HG03066 (cell line): ENCODE results near the gene PGA3.
"Not testable (repeated sequence)": the region's sequence is repeated elsewhere in the genome, so short reads cannot be mapped to it uniquely, and the experiment has no call there.

Experiments used
- ATAC-seq: cut with Tn5 transposase; IDR thresholded peaks from one replicate; pipeline ENCODE4 v1.9.1; 2021; ENCODE audit warnings: low read depth; ENCODE audit not compliant: unreplicated experiment

PGA3 gene

DNA sequence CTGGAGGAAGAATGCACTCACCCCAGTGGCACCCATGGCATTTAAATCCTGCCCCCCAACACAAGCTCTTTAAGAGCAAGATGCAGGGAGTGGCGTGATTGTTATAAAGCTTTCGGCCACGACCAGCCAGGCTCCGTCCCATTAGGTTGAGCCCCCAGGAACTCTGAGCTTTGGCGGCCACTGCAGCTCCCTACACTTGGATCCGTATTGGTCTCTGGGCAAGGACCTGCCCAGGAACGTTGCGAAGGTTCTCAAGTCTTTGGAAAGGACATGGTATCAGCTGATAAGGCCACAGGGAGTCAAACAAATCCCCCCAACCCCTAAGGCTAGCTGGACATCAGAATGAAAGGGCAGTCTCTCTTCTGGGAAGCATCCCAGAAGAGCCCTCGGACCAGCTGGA lies 32.7 kb upstream of the PGA3 start:
- ATAC-seq = no peak

- ATAC-seq = no peak
These were observed 31.4 kb upstream of the PGA3 start for GRCh38 chr11:61171907-61172306.

- ATAC-seq = no peak
These were observed 31.0 kb upstream of the PGA3 start for GRCh38 chr11:61172356-61172755.

GRCh38 chr11:61172888-61173287 lies 30.4 kb upstream of the PGA3 start:
- no peak for ATAC-seq

- ATAC-seq = no peak
These were observed 29.9 kb upstream of the PGA3 start for GRCh38 chr11:61173456-61173855.

DNA sequence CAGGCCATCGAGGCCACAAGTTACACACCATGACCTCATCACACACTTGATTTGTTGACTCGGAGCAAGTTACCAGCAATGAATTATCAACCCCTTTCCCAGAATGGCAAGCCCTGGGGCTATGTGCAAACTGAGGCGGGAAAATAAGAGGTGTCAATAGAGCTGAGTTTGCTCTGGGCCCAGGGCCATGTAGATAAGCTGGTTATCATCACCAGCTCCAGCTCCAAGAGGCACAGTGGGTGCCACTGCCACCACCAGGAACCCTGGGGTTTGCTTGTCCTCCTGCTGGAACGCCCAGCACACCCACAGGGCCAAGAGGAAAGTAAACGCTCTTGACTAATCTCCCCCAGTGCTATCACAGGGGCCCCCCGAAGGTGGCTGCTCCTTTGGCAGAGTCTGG lies 29.0 kb upstream of the PGA3 start:
- no peak for ATAC-seq

GRCh38 chr11:61174949-61175348 lies 28.4 kb upstream of the PGA3 start:
- ATAC-seq = no peak

DNA sequence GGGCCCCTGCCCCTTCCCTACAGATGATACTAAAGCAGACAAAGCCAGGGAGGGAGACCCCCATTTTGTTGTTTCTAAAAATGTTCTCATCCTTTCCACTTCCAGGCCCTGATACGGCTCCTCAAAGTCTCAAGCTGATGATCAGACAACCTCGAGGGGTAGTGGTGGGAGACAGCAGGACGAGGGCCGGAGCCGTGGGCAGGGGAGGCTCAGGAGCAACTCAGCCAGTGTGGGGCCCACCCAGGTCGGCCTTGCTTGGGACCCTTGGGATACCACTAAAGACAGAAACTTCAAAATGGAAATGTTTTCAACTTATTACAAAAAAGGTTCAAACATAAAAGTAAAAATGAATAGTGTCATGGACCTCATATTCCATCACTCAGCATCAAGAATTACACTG lies 26.9 kb upstream of the PGA3 start:
- ATAC-seq = no peak

- not testable (repeated sequence) for ATAC-seq
These were observed 23.1 kb upstream of the PGA3 start for GRCh38 chr11:61180205-61180604.

DNA sequence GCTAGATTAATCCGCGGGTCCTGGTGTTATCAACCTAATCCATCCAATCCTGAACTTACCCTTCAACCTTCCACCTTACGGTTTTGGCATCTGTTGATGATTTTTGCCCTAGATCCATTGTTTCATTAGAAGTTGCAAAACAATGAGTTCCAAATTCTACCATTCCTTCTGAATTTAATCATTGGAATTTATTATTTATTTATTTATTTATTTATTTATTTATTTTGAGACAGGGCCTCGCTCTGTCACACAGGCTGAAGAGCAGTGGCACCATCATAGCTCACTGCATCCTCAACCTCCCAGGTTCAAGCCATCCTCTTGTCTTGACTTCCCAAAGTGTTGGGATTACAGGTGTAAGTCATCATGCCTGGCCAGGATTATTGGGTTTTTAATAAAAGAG lies 21.8 kb upstream of the PGA3 start:
- no peak for ATAC-seq

DNA sequence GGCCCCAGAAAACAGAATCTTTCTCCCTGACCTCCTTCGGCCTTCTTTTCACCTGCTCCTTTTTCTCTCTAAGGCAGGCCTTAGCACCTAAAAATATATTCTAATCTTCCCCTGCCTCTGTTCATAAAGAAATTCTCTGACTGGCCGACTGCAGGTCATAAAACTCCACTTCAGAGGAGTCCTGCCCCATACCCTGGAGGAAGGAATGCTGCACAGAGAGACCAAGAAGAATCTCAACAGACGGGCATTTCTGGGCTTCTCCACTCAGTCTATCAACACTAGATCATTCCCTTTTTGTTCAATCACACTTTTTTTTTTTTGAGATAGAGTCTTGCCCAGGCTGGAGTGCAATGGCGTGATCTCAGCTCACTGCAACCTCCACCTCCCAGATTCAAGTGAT lies 19.7 kb upstream of the PGA3 start:
- no peak for ATAC-seq

GRCh38 chr11:61186504-61186903 lies 16.8 kb upstream of the PGA3 start:
- no peak for ATAC-seq

- no peak for ATAC-seq
These were observed 15.7 kb upstream of the PGA3 start for GRCh38 chr11:61187505-61188130.

DNA sequence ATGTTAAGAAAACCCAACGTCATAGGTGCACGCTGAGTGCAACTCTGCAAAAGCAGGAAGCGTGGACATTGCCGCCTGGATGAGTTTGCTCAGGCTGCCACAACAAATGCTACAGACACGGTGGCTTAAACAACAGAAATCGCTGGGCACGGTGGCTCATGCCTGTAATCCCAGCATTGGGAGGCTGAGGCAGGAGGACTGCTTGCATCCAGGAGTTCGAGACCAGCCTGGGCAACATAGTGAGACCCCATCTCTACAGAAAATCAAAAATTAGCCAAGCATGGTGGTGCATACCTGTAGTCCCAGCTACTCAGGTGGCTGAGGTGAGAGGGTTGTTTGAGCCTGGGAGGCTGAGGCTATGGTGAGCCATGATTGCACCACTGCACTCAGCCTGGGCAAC lies 13.4 kb upstream of the PGA3 start:
- no peak for ATAC-seq

DNA sequence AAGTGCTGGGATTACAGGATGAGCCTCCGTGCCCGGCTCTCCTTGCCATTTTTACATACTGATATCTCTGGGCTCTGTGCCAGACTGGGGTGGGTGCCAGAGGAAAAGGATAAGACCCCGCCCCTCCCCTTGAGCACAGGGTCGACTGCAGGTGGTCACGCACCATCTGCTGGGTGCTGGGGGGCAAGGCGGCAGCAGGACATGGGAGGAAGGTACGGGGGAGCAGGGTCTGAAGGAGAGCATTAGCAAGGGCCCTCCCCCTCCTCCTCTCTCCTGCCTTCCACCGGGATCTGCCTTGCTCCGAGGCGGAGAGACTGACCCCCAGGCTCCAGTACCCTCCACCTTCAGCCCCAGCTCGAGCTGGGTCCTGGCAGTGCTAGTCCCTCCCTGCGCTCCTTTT lies 9.7 kb upstream of the PGA3 start:
- no peak for ATAC-seq

GRCh38 chr11:61194169-61194671 lies 9.1 kb upstream of the PGA3 start:
- ATAC-seq = no peak

- ATAC-seq = no peak
These were observed 8.2 kb upstream of the PGA3 start for GRCh38 chr11:61194981-61195695.

DNA sequence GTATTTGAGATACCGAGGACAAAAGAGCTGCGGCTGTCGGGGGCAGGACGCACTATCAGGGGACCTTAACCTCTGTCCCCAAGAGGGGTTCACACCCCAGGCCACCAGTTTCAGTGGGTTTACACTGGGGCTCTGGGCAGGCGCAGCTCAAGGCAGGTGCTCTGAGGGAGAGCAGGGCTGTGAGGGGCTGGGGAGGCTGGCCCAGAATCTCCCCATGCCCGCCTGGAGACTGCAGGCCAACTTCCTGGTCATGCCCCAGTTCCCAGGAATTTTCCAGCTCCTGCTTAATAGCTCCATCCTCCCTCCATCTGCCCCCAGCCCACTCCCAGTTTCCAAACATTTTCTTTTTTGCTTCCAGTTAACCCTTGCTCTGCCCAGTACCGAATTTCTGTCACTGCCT lies 7.6 kb upstream of the PGA3 start:
- ATAC-seq = no peak

DNA sequence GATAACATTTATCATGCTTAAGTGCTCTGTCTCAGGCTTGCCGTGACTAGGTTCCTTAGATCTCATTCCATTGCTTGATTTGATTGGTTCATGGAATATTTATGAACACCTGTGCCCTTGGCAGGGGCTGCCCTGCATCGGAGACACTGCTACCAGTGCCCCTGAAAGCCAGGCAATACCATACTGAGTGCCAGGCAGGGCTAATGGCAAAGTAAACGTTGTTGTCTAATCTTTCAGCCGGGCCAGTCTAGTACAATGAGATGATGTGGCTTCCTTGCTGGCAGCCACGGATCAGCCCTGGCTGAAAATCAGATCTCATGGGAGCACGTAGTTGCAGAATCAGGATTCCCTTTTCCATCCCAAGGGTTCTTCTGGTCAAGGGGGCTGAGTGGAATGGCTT lies 5.0 kb upstream of the PGA3 start:
- ATAC-seq = no peak

- no peak for ATAC-seq
These were observed 4.3 kb upstream of the PGA3 start for GRCh38 chr11:61198948-61199523.

DNA sequence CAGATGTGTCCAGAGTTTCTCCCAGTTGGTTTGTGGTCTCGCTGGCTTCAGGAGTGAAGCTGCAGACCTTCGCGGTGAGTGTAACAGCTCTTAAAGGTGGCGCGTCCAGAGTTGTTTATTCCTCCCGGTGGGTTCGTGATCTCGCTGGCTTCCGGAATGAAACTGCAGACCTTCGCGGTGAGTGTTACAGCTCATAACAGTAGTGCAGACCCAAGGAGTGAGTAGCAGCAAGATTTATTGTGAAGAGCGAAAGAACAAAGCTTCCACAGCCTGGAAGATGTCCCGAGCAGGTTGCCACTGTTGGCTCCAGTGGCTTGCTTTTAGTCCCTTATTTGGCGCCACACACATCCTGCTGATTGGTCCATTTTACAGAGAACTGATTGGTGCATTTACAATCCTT lies 1.8 kb upstream of the PGA3 start:
- ATAC-seq = no peak

DNA sequence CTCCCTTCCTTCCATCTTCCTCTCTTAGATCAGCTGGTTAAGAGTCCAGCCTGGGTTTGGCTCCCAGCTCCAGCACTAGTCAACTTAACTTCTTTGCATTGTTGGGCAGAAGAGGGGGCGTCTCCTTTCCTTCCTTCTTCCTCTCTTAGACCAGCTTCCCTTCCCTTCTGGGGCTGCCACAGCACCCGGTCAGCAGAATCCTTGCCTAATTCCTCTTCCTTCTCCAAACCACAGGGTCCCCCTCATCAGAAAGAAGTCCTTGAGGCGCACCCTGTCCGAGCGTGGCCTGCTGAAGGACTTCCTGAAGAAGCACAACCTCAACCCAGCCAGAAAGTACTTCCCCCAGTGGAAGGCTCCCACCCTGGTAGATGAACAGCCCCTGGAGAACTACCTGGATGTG lies 558 bp downstream of the PGA3 start:
- ATAC-seq = not testable (repeated sequence)
